ENCODE results near the gene ADCY1.

ADCY1 gene

GRCh38 chr7:45690762-45691150, 116.6 kb downstream of the ADCY1 start:
- TF ChIP-seq CTCF (IDR thresholded peaks at IDR 0.05; ENCODE audit: low read depth, low read length), result no peak
- no peak overlapping the region for H3K4me3 ChIP-seq (ENCODE audit: low read depth, low read length)

- no peak for TF ChIP-seq CTCF (IDR thresholded peaks at IDR 0.05; ENCODE audit: low read depth, low read length)
- H3K4me3 ChIP-seq (ENCODE audit: low read depth, low read length), result no peak overlapping the region
Observed at GRCh38 chr7:45691155-45691656, 117.0 kb downstream of the ADCY1 start.

- no peak for TF ChIP-seq CTCF (IDR thresholded peaks at IDR 0.05; ENCODE audit: low read depth, low read length)
- no peak overlapping the region for H3K4me3 ChIP-seq (ENCODE audit: low read depth, low read length)
Observed at GRCh38 chr7:45692031-45692430, 117.9 kb downstream of the ADCY1 start.

- no peak overlapping the region for H3K4me3 ChIP-seq (ENCODE audit: low read depth, low read length)
- no peak for TF ChIP-seq CTCF (IDR thresholded peaks at IDR 0.05; ENCODE audit: low read depth, low read length)
Observed at GRCh38 chr7:45695249-45695995, 121.3 kb downstream of the ADCY1 start.

GRCh38 chr7:45696476-45696875, 122.3 kb downstream of the ADCY1 start:
- no peak overlapping the region for H3K4me3 ChIP-seq (ENCODE audit: low read depth, low read length)
- TF ChIP-seq CTCF (IDR thresholded peaks at IDR 0.05; ENCODE audit: low read depth, low read length), result no peak

GRCh38 chr7:45697576-45698136, 123.5 kb downstream of the ADCY1 start:
- H3K4me3 ChIP-seq (ENCODE audit: low read depth, low read length), result no peak overlapping the region
- no peak for TF ChIP-seq CTCF (IDR thresholded peaks at IDR 0.05; ENCODE audit: low read depth, low read length)

GRCh38 chr7:45698303-45699014, 124.3 kb downstream of the ADCY1 start:
- no peak for TF ChIP-seq CTCF (IDR thresholded peaks at IDR 0.05; ENCODE audit: low read depth, low read length)
- no peak overlapping the region for H3K4me3 ChIP-seq (ENCODE audit: low read depth, low read length)
